ENCODE measurements around the gene BAIAP2.
A peak's percentile ranks its signal among the peaks of the same experiment; 100 is the strongest.
"Not testable (repeated sequence)": the region's sequence is repeated elsewhere in the genome, so short reads cannot be mapped to it uniquely, and the experiment has no call there.

Gene BAIAP2

DNA sequence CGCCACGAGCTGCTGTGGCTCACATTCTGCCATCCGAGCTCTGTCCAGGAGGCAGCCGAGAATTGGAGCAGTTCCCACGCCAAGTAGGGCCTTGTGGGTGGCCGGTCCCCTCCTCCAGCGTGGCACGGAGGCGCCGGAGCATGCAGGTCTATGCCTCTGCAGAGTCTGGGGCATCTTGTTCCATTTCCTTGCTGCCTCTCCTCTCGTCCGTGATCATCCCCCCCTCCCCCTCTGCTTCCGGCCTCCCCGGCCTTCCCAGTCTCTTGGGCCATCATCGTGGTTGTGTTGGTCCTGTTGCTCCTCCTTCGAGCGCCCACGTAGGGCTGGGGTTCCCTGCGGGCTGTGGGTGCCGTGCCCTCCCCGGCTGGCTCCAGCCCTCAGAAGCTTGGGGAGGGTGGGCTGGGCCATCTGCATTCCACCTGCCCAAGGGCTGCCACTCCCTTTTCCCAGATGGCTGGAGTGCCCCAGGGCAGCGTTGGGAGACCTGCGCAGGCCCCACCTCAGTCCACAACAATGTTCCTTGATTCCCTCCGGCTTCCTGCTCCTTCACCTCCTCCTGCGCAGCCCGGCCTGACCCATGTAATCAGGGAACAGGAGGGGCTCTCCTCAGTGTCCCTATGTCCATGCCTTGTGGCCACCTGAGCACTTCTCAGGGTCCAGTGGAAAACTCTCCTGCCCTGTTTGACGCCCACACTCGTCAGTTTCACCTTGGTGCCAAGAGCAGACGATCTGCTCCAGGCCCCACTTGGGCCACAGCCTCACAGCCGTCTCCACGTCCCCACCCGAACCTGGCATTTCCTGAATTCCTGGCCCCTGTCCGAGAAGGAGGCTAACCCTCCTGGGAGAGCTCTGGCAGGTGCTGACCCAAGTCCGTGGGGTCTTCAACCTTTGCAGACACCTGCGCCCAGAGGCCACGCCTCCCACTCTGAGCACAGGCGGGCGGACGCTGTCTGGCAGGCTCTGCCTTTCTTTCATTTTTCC is 37.1 kb downstream of the BAIAP2 start:
- no peak for DNase-seq

DNA sequence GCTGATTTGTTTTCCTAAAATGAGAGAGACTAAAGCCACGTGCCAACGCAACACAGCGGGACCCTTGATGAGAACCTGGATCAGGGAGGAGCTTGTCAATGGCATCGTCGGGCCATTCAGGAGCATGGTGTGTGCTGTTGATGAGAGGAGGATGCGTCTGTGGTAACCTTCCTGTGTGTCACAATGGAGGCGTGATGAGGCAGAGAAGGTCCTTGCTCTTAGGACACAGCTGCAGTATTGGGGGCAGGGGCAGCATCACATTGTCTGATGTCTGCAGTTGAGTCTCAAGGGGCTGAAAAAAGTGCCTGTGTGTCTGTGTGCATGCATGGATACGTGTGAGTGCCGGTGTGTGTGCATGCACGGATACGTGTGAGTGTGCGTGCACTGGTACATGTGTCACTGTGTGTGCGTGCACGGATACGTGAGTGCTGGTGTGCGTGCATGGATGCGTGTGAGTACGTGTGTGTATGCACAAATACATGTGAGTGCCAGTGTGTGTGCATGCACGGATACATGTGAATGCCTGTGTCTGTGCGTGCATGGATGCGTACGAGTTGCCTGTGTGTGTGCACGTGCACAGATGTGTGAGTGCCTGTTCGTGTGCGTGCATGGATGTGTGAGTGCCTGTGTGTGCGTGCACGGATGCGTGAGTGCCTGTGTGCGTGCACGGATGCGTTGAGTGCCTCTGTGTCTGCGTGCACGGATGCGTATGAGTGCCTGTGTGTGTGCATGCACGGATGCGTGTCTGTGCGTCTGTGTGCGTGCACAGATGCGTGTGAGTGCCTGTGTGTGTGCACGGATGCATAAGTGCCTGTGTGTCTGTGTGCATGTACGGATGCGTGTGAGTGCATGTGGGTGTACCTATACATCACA is 39.3 kb downstream of the BAIAP2 start:
- DNase-seq = no peak

DNA sequence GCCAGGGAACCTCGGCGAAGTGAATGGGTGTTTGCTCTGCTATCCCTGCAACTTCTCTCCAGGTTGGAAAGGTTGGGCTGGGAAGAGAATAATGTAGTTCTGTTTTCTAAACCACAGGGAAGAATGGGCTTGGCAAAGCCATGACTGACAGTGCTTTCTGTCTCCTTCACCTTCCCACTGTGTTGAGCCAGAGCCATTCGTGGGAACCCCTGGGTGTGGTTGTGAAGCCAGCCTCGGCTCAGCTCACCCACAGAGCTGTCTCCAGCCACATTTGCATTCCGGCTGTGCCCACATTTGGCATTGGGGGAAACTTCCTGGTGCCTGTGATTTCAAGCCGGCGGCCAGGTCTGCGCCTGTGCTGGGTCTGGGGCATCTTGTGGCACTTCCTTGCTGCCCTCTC is 39.9 kb downstream of the BAIAP2 start:
- DNase-seq = no peak

DNA sequence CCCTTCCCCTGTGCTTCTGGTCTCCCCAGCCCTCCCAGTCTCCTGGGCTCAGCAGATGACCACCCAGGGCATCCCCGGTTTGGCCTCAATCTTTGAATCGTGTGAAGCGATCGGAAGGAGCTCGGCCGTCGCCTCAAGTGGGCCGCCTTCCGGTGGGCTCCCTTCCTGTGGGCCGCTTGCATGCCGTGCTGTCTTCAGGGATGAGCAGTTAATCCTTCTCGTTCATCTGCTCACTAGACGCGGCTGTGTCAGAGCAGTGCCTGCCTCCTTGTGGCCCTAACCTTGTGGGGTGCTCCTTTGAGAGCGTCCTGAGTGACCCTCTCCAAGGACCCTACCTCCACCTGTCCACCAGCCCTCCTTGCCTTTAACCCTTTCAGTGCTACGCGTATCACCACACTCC is 40.4 kb downstream of the BAIAP2 start:
- DNase-seq = no peak

DNA sequence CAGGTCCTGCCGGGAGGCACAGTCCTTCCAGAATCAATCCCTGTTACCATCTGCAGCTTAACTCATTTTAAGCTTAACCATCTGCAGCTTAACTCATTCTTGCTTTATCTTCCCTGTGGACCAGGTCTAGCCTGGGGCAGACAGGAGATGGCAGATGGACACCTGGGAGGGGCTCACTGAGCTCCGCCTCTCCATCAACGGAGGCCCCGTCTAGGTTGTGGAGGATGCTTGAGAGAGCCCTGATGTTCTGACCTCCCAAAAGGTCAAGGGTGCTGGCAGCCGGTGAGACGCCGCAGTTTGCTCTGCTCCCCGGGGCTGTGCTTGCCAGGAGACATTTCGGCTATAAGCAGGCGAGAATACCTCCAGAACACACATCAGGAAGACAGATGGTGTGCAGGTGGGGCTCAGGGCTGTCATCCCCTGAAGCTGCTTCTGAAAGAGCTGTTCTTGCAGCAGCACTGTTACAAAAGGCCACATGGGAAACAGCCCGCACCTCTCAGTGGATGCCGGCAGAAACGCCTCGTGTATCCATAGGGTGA is 41.3 kb downstream of the BAIAP2 start:
- DNase-seq = no peak

DNA sequence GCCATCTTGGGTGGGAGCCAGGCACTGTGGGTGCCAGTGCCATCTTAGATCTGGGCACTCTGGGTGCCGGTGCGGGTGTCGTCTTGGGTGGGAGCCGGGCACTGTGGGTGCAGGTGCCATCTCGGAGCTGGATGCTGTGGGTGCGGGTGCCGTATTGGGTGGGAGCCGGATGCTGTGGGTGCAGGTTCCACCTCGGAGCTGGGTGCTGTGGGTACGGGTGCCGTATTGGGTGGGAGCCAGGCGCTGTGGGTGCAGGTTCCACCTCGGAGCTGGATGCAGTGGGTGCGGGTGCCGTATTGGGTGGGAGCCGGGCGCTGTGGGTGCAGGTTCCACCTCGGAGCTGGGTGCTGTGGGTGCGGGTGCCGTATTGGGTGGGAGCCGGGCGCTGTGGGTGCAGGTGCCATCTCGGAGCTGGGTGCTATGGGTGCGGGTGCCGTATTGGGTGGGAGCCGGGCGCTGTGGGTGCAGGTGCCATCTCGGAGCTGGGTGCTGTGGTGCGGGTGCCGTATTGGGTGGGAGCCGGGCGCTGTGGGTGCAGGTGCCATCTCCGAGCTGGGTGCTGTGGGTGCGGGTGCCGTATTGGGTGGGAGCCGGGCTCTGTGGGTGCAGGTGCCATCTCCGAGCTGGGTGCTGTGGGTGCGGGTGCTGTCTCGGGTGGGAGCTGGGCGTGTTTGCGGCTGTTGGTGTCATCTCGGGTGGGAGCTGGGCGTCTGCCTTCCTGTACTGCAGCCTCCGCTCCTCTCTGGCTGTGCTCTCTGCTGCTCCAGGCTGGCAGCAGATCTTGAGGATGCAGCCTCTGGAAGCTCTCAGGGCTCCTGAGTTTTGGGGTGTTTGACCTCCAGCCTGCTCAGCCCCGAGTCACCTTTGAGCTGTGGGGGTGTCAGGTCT is 43.3 kb downstream of the BAIAP2 start:
- DNase-seq = not testable (repeated sequence)

DNA sequence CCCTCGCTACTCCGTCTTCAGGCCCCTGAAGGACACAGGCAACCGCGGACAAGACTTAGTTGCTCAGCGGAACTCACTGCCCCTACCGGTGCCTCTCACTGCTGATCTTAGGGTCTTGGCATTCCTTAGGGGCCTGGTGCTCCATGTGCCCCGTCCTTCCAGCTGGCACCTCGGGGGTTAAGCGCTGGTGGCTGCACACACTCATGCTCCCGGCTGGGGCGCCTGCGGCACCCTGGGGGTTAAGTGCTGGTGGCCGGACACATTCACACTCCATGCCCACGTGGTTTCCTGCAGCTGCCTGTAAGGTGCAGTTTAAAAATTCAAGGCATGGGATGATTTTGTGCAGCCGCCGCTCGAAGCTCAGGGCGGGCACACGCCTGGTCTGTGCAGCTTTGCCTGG is 45.1 kb downstream of the BAIAP2 start:
- DNase-seq = no peak

DNA sequence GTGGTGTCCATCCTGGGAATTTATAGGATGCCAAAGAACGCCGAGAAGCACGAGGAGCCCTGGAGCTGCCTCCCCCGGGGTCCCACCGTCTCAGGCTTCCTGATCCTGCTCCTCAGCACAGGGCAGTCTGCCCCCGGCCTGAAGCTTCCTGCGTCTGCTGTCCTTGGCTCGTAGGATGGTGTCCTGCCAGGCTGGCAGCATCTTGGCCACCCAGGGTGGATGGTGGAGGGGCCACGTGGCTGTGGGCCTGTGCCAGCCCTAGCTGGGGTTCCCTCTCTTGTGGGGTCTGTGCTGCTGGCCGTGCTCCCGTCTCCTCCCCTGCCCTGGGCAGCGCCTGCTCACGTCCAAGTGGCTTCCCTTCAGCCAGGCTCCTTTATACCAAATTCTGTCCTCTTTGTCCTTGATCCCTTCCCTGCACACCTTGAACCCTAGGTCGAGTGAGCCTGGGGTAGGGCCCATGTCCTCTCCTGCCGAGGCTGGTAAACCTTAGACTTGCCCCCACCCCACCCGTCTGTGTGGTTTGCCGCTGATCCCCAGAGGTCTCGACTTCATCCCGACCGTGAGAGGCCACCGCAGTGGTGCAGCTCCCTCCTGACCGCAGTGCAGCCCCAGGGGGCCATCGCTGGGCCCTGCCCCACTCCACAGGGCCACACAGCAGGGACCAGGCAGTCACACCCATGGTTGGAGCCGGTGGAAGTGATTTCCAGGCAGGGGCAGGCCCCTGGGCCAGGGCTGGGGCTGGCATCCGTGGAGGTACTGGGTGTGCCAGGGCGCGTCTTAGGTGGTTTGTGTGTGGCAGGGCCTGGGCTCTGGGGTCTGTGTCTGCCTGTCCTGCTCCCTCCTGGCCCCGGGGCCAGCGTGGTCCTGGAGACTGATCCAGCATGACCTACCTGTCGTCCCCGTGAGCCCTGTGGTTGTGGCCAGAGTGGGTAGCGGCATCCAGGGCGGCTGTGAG is 46.5 kb downstream of the BAIAP2 start:
- no peak for DNase-seq

DNA sequence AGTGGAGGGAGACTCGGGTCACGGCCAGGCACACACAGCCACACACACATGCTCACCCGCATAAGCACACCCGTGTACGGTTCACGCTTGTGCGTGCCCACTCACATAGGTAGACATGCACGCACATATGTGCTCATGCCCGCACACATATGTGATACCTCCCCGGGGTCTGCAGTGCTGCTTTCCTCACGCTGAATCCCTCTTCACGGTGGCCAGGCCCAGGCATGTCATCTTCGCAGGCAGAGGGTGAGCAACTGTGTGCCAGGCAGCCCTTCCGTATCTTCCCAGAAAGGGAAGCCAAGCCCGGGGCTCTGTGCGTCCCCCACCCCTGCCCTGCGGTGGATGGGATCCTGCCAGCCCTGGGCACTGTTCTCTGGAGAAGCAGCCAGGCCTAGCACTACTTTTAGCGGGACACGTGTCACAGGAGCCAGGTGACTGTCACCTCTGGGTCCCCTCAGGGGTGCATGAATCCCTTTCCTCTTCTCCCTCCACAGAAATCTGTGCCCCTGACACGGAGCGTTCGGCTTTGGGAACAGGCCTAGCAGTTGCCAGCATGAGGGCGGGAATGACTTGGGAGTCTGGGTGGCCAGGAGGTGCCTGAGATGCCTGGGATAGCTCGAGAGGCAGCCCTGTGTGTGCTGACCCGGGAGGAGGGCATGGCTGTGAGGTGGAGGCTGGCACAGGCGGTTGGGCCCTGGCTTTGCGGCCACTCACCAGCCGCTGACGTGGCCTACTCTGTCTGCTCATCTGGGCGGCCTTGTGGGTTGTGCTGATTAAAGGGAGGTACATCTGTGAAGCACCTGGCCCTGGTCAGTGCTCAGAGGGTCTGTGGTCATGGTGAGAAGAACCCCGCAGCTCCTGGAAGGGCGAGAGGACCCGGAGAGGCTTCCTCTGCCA is 47.5 kb downstream of the BAIAP2 start:
- DNase-seq = no peak

DNA sequence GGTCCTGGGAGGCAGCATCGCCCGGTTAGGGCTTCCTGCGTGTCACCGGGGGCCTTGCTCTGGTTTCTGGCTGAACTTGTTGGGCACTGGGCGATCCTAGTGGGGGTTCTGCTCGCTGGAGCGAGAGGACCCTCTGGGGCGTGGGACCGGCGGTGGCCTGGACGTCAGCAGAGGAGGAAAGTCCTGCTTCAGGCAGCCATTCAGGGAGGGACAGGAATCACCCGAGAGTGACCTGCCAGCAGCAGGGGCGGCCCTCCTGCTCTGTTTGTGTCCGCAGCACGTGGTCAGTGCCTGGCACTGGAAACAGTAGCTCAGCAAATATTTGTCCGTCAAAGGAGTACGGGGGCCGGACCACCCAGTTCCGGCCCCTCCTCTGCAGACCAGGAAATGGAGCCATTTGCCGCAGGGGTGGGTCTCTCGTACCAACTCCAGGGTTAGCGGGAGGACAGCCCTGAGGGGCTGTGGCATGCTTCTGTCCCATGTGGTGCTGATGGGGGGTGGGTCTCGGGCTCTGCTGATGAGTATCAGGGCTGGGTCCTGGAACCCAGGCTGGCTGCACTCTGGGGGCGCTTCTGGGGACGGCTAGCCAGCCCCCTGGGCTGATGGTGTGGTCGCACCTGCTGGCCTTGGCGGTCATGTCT is 48.3 kb downstream of the BAIAP2 start:
- DNase-seq = no peak

DNA sequence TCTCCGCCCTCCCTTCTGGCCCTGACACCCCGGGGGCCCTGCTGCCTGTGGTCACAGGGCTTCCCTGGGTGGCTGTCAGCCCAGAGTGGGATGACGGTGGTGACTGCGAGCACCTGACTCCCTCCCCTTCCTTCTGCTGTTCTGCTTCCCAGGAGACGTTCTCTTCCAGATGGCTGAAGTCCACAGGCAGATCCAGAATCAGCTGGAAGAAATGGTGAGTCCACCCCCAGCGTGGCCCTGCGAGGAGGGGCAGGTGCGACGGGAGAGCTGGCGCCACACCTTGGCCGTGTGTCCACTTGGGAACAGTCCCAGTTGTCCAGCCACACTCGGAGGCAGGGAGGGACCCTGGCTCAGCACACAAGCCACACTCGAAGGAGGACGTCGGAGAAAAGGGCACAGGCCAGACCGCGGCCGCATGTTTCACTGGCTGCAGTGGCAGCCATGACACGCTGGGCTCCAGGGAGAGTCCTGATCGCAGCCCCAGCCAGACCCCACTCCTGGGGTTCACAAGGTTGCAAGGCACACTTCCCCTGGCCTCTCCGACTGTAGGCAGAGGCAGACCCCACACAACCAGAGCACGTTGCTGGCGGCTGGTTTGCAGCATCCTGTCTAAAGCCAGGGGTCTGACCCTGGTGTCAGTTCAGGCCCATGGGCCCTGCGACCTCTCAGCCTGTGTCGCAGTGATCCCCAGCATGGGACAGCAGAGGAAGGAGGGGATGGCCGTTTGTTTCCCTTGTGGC is 49.9 kb downstream of the BAIAP2 start:
- no peak for DNase-seq

DNA sequence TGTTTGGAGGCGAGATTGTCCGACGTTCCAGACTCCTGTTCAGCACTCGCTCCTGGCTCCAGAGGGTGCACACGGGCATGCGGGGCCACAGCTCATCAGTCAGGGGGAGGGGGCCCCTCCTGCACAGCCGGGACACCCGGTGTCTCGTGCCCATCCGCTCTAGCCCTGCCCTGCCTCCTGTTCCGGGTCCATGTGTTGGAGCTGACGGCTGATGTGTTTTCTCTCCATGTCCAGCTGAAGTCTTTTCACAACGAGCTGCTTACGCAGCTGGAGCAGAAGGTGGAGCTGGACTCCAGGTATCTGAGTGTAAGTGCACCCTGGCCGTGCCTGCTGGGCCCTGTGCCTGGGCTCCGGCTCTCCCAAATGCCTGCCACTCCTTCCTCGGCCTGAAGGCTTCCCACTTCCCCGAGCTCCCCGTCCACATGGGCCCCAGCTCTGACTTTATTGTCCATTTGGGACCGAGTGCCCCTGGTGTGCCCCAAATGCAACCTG is 50.5 kb downstream of the BAIAP2 start:
- DNase-seq = no peak

DNA sequence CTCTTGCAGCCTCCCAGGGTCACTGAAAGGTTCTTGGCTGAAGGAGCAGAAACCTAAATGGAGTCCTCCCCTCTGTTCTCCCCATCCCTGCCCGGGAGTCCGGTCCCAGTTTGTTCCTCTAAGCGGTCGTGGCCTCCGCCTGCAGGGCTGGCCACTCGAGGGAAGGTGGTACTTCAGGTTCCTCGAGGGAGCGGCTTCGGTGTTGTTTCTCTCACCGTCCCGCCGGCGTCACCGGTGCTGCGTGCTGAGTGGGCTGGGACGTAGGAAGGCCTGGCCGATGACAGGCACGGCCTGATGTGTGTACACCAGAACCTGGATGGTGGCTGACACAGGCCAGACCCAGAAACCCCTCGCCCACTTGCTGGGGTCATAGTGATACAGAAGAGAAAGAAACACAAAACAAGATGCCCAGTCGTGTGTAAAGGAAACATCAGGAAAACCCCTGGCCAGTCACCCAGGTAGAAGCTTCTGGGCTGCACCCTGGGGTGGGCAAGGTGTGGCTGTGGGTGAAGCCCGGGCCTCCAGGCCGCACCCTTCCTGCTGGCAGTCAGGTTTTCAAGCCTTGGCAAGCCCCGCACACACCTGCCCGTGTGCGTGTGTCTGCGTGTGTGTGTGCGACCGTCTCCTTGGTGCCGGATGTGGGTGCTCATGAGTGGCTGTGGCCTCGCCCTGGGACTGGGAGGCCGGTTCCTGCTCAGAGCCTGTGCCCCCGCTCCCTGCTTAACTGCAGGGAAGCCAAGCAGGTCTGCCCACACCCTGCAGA is 52.0 kb downstream of the BAIAP2 start:
- no peak for DNase-seq

DNA sequence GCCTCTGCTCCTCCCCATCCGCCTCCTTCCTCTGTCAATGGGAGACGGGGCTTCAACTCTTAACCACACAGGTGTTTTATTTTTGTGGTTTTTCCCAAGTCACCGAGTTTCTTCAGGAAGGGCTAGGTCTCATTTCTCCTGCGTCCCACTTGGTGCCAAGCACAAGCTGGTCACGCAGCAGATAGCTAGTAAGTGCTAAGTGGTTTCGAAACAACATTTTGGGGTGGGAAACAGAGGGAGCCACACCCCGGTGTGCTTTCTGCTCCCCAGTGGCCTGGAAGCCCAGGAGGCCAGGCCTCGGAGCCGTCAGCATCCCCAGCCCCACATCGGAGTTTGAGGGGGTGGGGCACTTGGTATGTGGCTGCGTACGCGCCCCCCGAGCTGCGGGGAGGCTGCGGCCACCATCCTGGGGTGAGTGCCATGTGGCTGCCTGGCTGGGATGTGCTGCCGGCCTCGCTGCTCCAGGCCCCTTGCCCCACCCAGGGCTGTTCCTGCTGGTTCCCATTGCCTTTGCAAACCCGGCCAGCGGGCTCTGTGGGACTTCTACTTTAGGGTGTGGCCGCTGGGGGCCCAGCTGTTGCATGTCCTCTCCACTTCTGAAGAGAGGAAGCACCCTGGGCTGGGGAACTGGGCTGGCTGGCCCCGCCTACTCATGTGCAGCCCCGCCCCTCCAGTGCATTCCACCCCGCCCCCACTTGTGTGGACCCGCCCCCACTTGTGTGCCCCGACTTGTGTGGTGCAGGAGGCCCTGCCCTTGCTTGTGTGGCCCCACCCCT is 55.6 kb downstream of the BAIAP2 start:
- DNase-seq = peak; percentile 13

DNA sequence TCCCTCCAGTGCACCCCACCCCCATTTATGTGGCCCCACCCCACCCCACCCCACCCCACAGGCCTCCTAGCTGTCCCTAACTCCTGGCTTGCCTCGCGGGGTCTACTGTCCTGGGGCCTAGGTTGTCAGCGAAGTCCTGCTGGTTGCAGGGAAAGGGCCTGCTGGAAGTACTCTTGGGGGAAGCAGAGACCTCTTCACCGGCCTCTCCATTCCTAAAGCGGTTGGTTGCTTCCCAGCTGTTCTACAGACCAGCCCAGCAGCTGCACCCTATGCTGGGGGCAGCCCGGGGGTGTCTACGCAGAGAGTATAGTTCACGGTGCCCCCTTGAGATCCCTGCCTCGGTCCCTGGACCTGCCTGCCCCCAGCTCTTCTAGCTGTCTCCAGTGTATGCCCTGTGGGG is 56.2 kb downstream of the BAIAP2 start:
- DNase-seq = no peak

DNA sequence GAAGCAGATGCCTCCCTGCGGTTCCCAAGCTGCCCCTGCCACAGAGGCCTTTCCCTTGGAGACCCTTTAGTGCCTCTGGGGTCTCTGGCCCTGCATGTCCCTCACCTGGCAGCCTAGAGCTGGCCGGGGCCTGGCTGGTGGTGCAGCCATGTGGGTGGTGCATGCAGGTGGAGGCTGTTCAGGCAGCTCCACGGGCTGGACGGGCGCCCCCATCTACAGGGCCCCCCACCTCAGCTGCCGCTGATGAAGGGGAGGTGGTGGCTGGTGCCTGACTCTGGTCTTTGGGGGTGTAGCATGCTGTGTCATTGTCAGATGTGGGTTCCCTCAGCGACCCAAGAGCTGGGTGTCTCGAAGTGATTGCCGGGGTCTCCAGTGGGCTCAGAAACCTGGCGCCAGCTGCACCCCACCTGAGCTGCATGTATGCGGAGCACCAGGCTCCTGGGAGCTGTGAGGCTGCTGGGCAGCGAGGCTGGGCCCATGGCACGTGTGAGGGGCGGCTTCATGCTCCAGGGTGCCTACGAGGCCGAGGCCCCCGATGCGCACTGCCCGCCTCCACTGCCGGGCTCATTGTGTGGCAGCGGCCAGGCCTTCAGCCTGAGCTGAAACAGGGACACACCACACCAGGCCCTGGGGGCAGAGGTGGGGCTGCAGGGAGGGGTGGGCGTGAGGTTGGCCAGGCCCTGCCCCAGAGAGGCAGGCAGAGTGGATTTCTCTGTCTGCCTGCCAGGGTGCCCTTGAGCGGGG is 57.0 kb downstream of the BAIAP2 start:
- DNase-seq = no peak

Measured in EL (cell line).